NCI-H1092 (cell line): ENCODE data around the gene DOHH.

Source experiments
- DNase-seq: peaks from one replicate; lab custom pipeline; 2025; lab: John Stamatoyannopoulos, UW

The DOHH gene

GRCh38 chr19:3441089-3441985 lies 59.1 kb downstream of the DOHH start:
- DNase-seq, result no peak
